GM12875 (cell line): ENCODE measurements around the gene ARSB.

Source experiments
- H3K4me3 ChIP-seq: one replicate; pipeline ENCODE4 v1.5.1; 2011; ENCODE audit warnings: low read depth, low read length, control low read depth
- TF ChIP-seq, protein P1 (sequence below): IDR thresholded peaks from 2 replicates; pipeline ENCODE4 v1.5.1; 2011; ENCODE audit warnings: low read depth, mild to moderate bottlenecking, control low read depth, inconsistent platforms, low read length, moderate library complexity, borderline replicate concordance; ENCODE audit not compliant: insufficient read depth

ARSB gene

DNA sequence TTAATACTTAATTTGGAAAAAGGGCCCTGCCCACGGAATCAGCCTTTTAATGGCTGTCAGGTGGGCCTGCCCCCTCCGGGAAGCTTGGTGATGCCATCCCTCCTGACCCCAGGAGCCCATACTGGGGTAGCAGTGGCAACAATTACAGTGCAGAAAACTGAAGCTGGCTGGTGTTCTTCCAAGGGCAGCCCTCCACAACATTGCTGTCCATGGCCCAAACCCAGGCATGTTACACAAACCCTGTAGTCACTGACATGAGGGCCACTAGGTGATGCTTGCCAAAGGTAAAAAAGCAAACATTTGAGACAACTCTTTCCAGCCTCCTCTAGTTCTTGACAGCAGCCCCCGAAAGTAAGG is 186.5 kb downstream of the ARSB start:
- TF ChIP-seq, protein P1, sequence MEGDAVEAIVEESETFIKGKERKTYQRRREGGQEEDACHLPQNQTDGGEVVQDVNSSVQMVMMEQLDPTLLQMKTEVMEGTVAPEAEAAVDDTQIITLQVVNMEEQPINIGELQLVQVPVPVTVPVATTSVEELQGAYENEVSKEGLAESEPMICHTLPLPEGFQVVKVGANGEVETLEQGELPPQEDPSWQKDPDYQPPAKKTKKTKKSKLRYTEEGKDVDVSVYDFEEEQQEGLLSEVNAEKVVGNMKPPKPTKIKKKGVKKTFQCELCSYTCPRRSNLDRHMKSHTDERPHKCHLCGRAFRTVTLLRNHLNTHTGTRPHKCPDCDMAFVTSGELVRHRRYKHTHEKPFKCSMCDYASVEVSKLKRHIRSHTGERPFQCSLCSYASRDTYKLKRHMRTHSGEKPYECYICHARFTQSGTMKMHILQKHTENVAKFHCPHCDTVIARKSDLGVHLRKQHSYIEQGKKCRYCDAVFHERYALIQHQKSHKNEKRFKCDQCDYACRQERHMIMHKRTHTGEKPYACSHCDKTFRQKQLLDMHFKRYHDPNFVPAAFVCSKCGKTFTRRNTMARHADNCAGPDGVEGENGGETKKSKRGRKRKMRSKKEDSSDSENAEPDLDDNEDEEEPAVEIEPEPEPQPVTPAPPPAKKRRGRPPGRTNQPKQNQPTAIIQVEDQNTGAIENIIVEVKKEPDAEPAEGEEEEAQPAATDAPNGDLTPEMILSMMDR: no peak
- H3K4me3 ChIP-seq: no peak overlapping the region

DNA sequence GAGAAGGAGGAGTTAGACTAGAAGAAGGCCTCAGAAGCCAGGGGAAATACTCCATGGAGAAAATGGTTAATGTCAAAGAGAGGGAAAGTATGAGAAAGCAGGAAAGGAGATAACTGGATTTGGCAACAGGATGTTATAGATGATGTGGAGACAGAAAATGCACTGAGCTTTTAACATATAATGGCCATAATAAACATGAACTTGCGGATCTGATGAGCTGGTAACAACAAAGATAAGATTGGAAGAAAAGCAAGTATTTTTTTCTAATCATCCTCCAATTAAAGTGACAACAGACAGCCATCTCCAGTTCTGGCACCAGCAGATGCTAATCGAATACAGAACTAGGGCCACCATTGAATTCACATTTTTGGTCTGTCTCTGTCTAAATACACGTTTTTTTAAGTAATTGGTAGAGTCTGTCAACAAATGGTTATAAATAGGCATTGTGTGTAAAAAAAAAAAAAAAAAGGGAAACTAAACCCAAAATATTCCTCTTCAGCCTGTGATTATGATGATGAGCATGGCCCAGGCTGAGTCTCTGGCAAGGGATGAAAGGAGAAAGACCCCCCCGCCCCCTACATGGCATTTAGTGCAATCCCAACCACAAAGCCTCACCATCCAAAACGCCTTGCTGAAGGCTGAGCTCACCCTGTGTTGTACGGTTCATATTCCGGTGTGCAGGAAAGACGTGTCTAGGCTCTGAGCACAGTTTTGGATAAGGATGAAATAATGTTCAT is 187.0 kb downstream of the ARSB start:
- TF ChIP-seq, protein P1: no peak
- no peak overlapping the region for H3K4me3 ChIP-seq

DNA sequence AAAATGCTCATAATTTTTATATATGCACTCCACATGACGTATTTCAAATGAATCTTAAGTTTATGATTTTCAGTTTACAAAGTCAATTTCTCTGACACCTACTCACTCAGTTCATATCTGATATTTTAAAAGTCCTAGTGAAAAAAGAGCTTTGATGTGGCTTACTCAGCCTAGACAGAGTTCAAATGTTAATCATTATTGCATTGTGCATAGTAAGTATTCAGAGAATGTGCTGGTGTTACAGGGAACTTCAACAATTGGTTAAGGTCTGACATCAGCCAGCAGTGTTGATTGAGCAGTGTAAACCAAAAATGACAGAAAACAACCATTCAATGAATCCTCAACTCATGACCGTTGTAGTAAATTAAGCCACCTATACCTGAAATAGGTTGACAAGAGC is 189.4 kb downstream of the ARSB start:
- TF ChIP-seq, protein P1: no peak
- H3K4me3 ChIP-seq: no peak overlapping the region

DNA sequence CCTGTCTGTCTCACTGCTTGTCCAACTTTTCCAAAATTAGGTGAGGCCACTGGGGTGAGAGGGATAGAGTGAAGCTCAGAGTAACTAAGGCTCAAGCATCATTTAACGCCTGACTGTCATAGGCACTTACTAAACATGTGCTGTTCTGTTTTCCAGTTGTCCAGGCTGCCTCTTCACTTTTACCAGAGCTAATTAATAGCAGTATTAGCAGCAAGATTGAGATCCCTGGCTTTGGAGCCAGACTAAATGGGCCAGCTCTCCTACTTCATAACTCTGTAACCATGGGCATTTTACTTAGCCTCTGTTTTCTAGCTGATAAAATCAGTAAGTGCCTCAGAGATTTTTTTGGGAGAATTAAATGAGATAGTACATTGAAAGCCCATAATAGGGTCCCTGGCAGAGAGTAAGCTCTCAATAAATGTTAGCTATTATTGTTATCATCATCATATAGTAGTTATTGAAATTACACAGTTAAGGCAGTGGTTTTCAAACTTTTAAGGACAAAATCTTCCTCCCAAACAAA is 190.4 kb downstream of the ARSB start:
- H3K4me3 ChIP-seq: no peak overlapping the region
- TF ChIP-seq, protein P1: no peak

DNA sequence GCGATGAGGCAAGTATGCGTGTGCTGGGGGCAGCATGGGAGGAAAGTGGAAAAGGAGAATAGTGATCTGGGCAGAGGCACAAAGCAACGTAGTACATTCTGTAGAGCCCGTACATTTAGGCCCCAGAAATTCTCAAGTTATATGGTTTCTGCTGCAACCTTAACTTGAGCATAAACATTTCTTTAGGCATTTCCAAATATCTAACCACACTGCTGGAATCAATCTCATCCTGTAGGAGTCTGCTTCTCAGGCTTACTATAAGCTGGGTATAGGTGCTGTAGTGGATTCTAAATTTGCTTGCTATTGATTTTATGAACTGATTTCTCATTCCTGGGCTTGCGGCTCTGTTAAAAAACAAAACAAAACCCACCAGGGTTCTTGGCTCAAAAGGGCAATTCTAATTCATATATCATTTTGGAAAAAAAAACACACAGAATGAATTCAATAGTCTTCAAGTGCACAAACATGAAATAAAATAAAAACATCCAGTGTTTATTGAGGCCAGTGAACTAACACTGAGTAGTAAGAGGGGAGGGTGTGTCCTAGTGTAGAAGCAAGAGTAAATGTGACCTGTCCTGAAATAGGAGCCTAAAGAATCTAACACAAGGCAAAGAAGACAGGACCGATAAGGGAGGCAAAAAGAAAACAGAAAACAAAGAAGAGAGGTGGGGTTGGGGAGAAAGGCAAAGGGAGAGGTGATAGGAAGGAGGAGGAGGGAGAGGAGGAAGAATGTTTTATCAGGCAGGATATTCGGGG is 191.0 kb downstream of the ARSB start:
- TF ChIP-seq, protein P1: no peak
- H3K4me3 ChIP-seq: no peak overlapping the region

DNA sequence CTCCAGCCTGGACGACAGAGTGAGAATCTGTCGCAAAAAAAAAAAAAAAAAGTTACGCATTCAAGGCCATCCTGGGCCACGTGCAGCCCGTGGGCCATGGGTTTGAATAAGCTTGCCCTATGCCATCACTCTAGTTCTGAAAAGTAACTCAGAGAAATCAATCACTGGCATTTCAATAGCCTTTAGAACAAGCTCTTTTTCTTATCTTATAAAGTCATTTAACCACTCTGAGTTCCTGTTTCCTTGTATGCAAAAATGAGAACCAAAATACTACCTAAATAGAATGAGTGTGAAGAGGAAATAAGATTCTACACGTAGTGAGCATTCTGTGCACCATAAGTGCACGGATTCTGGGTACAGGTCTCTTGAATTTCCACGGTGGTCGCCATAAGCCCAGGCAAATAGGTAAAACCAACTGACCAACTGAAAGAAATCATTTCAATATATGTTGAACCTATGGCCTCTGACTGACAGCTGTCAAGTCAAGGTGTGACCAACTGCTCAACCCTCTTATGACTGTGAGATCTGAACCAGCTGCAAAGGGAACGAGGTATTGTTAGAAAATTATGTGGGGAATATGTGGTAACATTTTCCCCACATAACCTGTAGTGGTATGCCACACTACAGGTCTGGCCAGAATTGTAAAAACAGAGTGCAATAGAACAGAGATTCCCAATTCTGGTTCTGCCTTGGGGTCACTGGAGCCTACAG is 192.6 kb downstream of the ARSB start:
- TF ChIP-seq, protein P1: no peak

More for the DNA sequence above, 192.6 kb downstream of the ARSB start:
- H3K4me3 ChIP-seq: no peak overlapping the region
